Stimulated activated CD4-positive, alpha-beta T cell treated with anti-CD3 and anti-CD28 coated beads, TNF-alpha, amount 100 ng/mL, for 1 hour (primary cell): ENCODE measurements around the gene CSRNP2.
"Not testable (repeated sequence)": the region's sequence is repeated elsewhere in the genome, so short reads cannot be mapped to it uniquely, and the experiment has no call there.

Experiments
- DNase-seq, 3 donors: peaks; one replicate each; pipeline ENCODE4 v3.0.0-alpha.2; 2020; ENCODE audit warnings: low read depth in 3 of 3, low spot score in 1 of 3

CSRNP2 gene

DNA sequence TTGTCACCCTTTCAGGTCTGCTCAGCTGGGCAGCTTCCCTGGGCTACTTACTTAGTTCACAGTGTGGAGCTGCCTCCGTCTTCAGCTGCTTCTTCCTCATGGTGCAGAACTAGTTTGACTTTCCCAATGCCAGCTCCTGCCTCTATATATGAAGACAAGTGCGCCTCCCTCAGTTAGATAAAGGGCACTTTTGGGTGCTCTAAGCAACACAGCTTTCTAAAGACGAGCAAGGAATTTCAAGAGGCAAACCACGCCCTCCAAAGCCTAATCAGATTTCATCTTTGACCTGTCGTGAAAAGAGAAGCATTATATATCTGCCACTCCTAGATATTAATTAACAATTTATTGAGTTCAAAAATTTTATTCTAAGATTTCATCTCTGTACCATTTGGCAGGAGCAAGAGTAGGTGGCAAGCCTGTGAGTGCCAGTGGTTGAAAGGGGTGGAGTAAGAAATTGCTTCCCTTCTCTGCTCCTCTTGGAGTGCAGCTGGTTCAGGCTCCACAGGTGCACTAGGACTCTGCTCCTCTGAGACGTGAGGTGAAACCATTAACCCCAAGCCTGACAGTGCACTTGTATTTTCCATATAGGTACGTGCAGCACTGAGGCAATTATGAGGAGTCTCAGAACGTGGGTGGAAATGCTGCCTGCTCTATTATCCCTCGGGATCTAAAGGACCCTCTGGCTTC lies 55.1 kb downstream of the CSRNP2 start:
- no peak for DNase-seq

DNA sequence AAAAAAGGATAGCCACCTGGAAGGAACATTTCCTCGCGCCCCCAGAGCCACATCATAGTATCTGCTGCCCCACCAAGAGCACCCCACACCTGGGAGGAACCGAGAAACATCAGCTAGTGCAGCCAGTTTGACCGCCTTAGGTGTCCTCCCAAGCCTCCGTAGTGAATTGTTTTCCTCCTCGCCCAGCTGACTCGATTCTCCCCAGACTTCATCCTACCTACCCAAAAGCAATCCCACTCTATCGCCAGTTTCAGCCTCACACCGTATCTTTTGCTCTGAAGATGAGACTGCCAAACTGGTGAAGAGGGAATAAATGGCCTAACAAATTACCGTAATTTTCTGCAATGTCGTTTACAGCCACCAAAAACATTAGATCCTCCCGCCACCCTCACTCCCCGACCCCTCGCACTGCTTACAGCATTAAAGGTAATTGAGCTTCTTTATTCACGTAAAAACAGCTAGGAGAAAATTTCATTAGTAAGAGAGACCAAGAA lies 56.0 kb downstream of the CSRNP2 start:
- DNase-seq = no peak

DNA sequence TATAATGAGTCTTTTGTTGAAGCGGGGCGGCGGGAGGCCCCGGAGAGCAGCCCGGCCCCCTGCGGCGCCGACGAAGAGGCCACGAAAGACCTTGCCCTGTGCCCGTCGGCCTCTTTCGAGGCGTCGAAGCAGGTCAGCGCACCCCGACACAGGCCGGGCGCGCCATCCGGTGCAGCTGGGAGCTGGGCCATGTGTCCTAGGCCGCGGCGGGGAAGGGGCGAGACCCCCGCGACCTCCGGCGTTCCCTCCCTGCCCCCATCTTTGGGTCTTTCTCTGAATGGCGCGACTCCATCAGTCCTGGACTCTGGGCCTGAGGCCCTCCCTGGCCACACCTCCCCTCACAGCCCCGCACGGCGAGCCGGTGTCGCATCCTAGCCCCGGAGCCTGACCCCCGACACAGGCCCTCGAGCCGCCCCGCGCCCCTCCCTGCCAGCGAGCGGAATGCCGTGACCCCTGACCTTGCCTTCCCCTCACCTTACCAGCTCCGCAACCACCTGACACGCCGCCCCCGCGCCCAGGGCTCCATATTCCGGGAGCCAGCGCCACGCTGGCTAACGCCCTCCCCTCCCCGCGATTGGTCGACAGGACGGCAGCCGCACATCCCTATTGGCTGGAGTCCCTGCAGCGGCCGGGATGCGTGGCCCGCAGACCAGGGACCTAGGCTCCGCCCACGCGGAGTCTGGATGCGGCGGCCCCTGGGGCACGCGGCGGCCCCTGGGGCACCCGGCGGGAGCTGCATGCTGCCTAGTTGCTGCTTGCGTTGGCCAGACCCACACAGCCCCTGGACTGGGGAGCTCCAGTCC lies 57.4 kb downstream of the CSRNP2 start, which contains the start of gene SLC11A2:
Gene SLC11A2 (minus strand): TSS at position 549 of the 803 bp plus-strand sequence. CDS start 15,656 bp downstream, outside the sequence.
- peak; percentile 74 to 81 (median 77) for DNase-seq

DNA sequence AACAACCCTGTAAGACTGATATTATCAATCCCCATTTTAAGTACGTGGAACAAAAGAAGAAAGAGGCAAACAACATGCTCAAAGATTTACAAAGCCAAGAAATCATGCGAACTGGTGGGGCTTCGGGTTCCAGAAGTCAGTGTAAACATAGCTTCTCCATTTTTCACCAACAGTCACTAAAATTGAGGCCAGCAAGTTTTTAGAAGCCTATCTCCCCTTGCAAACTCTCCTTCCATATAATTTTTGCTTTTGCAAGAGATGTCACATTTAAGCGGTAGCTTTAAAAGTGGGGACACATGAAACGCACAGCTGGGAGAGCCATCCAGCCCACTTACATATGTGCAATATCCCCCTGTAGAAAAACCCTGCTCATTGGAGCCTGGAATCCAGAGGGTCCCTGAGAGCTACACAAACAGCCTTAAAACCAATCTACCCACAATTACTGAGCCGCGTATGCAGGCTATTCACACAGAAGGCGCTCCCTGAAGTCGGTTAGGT lies 58.0 kb downstream of the CSRNP2 start:
- DNase-seq = no peak

DNA sequence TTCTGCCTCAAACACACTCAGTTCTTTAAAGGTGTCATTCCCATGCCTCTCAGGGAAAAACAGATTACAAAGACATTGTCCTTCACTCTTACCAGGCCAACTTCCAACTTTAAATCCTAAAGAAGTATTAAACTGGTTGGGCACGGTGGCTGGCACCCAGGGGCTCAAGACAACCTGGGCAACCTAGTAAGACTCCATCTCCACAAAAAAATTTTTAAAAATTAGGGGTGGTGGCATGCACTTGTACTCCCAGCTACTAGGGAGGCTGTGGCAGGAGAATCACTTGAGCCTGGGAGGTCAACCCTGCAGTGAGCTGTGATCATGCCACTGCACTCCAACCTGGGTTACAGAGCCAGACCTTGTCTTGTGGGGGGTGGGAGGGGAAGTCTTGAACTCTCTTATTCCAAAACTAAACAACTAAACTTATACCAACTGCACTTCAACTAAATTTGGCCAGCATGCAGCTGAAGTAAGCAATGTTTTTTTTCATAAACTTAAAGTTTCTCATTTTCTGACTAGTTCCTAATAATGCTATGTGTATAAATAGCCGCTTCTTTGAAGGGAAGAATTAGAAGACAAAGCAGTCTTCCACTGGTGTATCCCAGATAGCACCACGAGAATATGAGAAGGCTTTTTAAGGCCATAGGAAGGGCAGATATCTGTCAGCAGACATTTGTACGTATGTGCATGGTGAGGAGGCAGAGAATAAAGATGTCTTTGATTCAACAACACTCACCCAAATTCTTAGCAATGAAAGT lies 59.6 kb downstream of the CSRNP2 start:
- no peak for DNase-seq

DNA sequence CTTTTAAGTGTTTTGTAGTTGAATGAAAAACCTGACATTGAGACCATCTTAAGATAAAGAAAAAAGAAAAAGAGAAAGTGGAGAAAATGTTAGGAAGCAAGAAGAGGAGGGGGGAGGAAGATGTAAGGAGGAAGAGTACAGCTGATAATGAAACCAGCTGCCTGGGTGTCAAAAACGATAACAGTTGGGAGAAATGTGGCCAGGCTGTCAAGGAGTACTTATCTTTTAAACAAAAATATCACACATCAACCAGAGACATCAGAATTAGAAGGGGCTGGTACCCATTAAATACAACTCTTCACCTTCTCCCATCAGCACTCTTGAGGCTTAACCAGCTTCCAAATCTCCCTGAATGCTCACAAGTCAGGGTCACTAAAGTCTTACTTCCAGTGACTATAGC lies 61.7 kb downstream of the CSRNP2 start:
- no peak for DNase-seq

DNA sequence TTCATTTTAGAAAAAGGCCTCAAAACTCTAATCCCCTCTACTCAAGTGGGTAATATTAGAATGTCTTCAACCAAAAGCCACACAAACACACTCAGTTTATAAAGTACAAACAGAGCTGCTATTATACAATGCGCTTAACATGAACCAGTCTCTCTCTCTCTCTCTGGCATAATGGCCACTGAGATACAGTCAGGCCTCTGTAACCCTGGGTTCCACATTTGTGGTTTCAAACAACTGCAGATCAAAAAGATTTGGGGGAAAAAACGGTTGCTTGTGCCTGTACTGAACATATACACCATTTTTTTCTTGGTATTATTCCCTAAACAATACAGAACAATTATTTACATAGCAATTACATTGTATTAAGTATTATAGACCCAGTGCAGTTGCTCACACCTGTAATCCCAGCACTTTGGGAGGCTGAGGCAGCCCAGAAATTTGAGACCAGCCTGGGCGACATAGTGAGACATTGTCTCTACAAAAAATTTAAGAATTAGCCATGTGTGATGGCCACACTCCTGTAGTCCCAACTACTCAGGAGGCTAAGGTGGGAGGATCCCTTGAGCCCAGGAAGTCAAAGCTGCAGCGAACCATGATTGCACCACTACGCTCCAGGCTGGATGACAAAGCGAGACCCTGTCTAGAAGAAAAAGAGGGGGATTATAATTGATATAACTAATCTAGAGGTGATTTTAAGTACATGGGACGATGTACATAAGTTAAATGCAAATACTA lies 62.8 kb downstream of the CSRNP2 start:
- no peak for DNase-seq

DNA sequence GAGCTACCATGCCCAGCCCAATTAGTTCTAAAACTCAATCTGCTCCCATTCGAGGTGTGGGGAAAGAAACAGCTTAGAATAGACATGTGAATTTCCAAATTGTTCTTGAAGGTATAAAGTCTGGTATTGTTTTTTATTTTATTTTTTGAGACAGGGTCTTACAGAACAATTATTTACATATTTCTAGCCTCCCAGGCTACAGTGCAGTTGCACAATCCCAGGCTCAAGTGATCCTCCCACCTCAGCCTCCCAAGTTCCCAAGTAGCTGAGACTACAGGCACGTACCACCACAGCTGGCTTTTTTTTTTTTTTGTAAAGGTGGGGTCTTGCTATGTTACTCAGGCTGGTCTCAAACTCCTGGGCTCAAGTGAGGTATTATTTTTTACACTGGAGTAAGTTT lies 63.5 kb downstream of the CSRNP2 start:
- DNase-seq = no peak

DNA sequence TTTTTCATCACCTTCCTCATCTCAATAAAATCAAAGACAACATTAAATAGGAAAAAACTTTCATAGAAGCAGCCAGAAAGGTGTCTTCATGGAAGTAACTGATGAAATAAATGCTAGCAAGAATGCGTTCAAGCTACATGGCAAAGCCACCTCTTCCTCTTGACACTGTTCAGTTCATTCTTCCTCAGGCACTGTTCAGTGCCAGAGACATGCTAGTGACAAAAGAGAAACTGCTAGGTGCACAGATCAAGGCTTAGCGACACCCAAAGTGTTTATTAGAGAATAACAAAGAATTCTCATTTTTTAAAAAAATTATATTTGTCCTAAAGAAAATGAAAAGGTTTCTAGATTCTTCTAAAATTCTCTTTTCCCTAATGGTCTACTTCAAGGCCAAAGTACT lies 64.4 kb downstream of the CSRNP2 start:
- no peak for DNase-seq

DNA sequence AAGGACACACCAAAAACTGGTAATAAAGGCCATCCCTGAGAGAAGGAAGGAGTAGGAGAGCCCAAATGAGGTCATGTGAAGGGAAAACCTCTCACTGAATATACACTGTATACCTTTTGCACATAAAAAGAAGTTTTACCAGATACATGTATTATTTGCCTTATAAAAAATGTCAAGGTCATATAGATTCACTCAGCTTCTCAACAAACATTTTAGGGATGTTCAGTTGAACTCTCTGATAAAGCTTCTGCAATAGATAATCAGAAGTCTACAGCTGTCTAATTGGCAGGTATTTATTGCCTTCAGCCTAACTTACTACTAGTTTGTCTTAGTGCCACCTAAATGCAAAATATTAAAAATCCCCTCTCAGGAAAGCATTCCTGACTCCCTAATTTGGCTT lies 65.9 kb downstream of the CSRNP2 start:
- no peak for DNase-seq

DNA sequence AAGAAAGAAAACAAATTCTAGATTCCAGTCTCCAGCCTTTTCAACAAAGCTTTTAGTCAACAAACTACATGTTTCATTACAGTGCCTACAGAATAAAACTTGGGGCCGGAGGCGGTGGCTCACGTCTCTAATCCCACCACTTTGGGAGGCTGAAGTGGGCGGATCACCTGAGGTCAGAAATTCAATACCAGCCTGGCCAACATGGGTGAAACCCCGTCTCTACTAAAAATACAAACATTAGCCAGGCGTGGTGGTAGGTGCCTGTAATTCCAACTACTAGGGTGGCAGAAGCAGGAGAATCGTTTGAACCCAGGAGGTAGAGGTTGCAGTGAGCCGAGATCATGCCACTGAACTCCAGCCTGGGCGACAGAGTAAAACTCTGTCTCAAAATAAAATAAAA lies 68.9 kb downstream of the CSRNP2 start:
- not testable (repeated sequence) for DNase-seq

DNA sequence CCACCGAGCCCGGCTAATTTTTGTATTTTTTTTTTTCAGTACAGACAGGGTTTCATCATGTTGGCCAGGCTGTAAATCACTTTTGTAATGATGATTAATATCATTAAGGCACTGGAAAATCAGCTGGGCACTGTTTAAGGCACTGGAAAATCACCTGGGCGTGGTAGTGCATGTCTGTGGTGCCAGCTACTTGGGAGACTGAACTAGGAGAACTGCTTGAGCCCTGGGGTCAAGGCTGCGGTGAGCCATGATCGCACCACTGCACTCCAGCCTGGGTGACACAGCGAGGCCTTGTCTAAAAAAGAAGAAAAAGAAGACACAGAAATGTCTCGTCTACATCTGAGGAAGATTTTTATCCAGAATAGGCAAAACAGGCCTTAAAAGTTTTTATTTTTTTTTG lies 70.0 kb downstream of the CSRNP2 start:
- DNase-seq = no peak

DNA sequence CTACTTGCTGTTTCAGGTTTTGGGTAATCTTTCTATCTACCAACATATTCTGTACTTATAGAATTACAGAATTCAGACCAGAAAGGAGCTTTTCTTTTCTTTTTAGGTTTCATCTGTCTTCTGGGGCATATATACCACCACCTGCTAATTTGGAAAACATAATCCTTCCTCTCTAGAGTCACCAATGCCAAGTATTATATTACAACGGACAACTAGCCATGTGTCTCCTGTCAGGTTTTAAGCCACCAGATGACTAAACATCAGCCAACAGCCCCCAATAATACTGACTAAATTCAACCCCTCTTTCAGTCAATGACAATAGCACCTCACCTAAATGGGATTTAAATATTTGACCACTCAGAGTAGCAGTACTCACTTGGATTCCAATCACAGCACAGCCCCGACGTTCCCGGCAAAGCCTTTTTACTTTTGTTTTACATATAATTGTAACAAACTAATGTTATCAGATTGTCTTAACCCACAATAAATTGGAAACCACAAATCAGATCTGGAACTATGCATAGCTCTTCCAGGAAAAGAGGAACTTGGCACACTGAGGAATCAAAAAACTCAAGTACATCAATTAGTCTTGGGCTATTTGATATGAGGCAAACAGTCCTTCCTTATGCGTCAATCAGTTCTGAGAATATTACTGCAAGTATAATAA lies 70.7 kb downstream of the CSRNP2 start:
- DNase-seq = no peak

DNA sequence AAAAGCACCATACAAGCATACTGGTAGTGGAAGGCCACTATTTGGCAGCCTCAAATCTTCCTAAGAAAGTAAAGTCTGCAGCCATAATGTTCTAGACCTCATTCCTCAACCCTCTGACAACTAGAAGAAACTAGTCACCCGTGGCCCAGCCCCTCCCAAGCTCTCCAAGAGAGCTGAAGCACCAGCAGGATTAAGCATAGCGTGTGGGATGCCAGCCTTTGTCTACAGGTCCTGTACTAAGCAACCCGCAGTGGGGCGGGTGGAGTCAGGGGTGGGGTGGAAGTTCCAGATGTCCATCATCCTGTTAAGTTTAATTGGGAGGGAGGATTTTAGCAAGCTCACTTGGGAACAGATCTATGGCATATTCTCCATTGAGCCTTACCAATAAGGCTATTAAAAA lies 71.4 kb downstream of the CSRNP2 start:
- DNase-seq = no peak
